IPS-15b (cell line): ENCODE measurements around the gene TAP1.

Experiments used
- H3K27me3 ChIP-seq: one replicate; pipeline ENCODE4 v1.6.1; 2013; ENCODE audit warnings: low read length; ENCODE audit not compliant: control insufficient read depth, insufficient read depth
- H3K36me3 ChIP-seq: one replicate; pipeline ENCODE4 v1.6.1; 2013; ENCODE audit warnings: low read length; ENCODE audit not compliant: control insufficient read depth, insufficient read depth
- H3K4me1 ChIP-seq: one replicate; pipeline ENCODE4 v1.6.1; 2013; ENCODE audit warnings: mild to moderate bottlenecking, low read length; ENCODE audit not compliant: control insufficient read depth, insufficient read depth
- H3K4me3 ChIP-seq: one replicate; pipeline ENCODE4 v1.5.1; 2013; ENCODE audit warnings: low read depth, low read length
- H3K9ac ChIP-seq: one replicate; pipeline ENCODE4 v1.6.1; 2013; ENCODE audit warnings: low read depth, mild to moderate bottlenecking, low read length
- H3K9me3 ChIP-seq: one replicate; pipeline ENCODE4 v1.6.1; 2013; ENCODE audit warnings: mild to moderate bottlenecking, low read length; ENCODE audit not compliant: control insufficient read depth, insufficient read depth

The TAP1 gene

GRCh38 chr6:32844839-32845383, 8.6 kb downstream of the TAP1 start:
- Histone ChIP-seq H3K27me3 (peaks cover 17% of the 10 kb centered on the region), H3K36me3 (peaks cover 2% of the 10 kb centered on the region), H3K4me3 (peak overlapping the region; percentile 98), H3K9me3 (no peaks in the 10 kb centered on the region), H3K9ac (no peak overlapping the region), H3K4me1 (peaks cover 2% of the 10 kb centered on the region)

GRCh38 chr6:32843979-32844838, 9.3 kb downstream of the TAP1 start, which contains the start of gene PSMB8:
PSMB8 (minus strand) TSS chr6:32844047; CDS start chr6:32843996, 51 bp downstream.
- Histone ChIP-seq H3K36me3 (peaks cover 2% of the 10 kb centered on the region), H3K27me3 (peaks cover 17% of the 10 kb centered on the region), H3K4me3 (peak within 1 kb of the TSS; percentile 98), H3K9ac (peak within 1 kb of the TSS; percentile 54), H3K9me3 (no peaks in the 10 kb centered on the region), H3K4me1 (peaks cover 2% of the 10 kb centered on the region)

GRCh38 chr6:32843331-32843978, 10.0 kb downstream of the TAP1 start:
- peaks cover 2% of the 10 kb centered on the region for H3K4me1 ChIP-seq
- H3K27me3 ChIP-seq, result peaks cover 17% of the 10 kb centered on the region
- H3K4me3 ChIP-seq, result peak overlapping the region; percentile 98
- H3K9me3 ChIP-seq, result no peaks in the 10 kb centered on the region
- peak overlapping the region; percentile 54 for H3K9ac ChIP-seq
- peaks cover 2% of the 10 kb centered on the region for H3K36me3 ChIP-seq

GRCh38 chr6:32842690-32843089, 10.8 kb downstream of the TAP1 start:
- no peaks in the 10 kb centered on the region for H3K36me3 ChIP-seq
- no peak overlapping the region for H3K9ac ChIP-seq
- H3K4me3 ChIP-seq, result no peak overlapping the region
- peaks cover 2% of the 10 kb centered on the region for H3K4me1 ChIP-seq
- H3K27me3 ChIP-seq, result peaks cover 17% of the 10 kb centered on the region
- no peaks in the 10 kb centered on the region for H3K9me3 ChIP-seq

DNA sequence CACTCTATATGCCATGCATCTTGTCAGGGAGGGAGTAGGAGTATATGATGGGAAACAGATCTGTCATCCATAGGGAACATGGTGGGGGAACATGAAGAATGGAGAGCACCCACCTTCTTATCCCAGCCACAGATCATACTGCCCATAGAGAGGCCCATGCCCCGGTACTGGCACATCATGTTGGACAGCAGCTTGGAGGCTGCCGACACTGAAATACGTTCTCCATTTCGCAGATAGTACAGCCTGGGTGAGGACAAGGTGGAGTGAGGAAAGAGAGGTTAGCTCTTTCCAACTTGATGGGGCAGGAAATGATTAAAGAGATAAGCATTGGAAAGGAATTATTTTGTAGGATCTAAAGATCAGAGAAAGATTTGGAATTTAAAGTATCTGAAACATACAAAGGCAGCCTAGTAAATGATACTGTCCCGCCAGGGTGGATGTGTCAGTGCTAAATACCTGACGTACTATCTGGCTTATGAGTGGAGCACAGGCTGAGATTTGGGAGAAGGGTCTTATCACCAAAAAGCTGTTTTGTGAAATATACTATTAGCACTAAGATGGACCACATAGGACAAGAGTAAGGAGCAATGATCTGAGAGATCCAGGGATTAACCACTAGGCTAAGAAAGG, 11.4 kb downstream of the TAP1 start:
- peaks cover 2% of the 10 kb centered on the region for H3K4me1 ChIP-seq
- H3K36me3 ChIP-seq, result no peaks in the 10 kb centered on the region
- H3K4me3 ChIP-seq, result no peak overlapping the region
- peaks cover 17% of the 10 kb centered on the region for H3K27me3 ChIP-seq
- no peaks in the 10 kb centered on the region for H3K9me3 ChIP-seq
- no peak overlapping the region for H3K9ac ChIP-seq

DNA sequence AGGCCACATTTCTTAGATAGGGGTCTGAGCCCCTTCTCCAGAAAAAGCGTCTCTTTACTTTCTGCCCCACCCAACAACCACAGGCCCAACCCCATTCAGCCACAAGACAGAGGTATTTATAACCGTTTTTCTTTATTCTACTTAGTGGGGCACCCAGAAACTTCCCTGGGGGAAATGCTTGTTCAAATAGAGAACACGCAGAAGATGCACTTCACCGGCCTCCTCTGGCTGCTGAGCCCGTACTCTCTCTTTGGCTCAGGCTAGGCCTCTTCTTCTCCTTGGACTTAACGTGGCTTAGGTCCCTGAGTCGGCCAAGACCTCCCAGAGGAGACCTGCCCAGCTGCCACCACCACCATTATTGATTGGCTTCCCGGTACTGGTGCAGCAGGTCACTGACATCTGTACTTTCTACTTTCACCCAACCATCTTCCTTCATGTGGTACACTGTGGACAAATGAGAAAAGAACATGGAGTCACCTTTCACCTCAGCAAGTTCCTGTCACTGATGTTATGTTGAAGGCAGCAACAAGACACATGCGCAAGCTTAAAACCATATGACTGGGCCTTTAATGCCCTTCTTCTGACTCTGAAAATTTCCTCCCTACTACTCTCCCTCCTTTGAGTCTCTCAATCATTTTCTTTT, 12.8 kb downstream of the TAP1 start:
- Histone ChIP-seq H3K27me3 (peaks cover 17% of the 10 kb centered on the region), H3K9ac (no peak overlapping the region), H3K4me1 (peaks cover 2% of the 10 kb centered on the region), H3K9me3 (no peaks in the 10 kb centered on the region), H3K36me3 (no peaks in the 10 kb centered on the region), H3K4me3 (no peak overlapping the region)

DNA sequence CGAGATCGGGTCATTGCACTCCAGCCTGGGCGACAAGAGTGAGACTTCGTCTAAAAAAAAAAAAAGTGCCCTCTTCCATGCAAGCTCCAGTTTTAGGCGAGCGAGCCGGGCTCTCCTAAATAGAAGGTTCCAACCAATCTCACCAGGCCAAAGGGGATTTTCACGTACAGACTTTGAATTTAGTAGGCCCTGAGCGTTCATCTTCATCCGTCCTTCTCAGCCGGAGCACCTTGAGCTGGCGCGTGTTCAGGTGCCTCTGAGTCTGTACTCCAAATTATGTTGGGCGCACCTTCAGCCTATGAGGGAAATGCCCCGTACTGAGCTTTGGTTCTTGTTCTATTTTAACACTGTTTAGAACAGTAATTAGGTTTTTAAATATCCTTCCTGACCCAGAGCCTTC, 14.1 kb downstream of the TAP1 start:
- Histone ChIP-seq H3K9ac (no peak overlapping the region), H3K27me3 (peaks cover 15% of the 10 kb centered on the region), H3K36me3 (no peaks in the 10 kb centered on the region), H3K4me3 (no peak overlapping the region), H3K9me3 (no peaks in the 10 kb centered on the region), H3K4me1 (no peaks in the 10 kb centered on the region)

DNA sequence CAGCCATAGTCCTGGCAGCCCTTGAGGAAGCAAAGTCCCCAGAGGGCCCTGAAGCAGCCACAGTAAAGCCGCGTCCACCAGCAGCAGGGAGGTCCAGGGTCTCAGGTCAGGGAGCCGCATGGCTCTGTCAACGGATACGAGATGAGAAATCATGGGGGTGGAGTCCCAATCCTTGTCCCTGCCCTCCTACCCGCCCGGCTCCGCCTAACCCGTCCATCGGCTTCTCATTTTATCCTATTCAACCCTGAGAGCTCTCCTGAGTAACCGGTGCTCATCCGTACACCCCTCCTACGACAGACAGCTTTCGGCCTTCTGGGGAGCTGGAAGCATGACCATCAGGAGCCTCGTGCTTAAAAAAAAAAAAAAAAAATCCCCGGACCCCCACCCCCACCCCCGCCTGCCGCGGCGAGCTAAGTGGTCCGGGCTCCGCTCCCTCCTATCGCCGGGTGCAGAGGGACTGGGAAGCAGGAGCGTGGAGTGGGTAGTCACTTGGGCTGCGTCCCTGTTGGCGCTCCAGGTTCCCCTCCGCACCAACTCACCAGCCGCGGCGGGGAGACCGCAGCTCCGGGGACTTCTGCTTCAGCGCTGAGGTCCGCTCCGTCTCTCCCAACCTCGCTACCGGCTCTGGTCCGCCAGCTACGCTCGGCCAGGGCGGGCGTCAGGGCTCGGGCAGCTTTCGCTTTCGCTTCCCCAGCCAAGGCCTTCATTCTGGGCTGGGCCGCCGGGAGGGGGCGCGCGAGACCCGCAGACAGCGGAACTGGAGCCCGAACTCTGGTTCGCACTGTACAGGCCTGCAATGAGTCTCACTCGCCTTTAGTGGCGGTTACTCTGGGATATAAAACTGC, 15.2 kb downstream of the TAP1 start, which contains the start of gene TAP2:
TAP2 (minus strand) TSS at position 626 of the 845 bp plus-strand sequence; CDS start at position 120, 506 bp downstream.
- H3K27me3 ChIP-seq, result peaks cover 13% of the 10 kb centered on the region
- peak within 1 kb of the TSS; percentile 76 for H3K4me3 ChIP-seq
- H3K4me1 ChIP-seq, result no peaks in the 10 kb centered on the region
- H3K36me3 ChIP-seq, result no peaks in the 10 kb centered on the region
- H3K9ac ChIP-seq, result peak within 1 kb of the TSS; percentile 63
- no peaks in the 10 kb centered on the region for H3K9me3 ChIP-seq

DNA sequence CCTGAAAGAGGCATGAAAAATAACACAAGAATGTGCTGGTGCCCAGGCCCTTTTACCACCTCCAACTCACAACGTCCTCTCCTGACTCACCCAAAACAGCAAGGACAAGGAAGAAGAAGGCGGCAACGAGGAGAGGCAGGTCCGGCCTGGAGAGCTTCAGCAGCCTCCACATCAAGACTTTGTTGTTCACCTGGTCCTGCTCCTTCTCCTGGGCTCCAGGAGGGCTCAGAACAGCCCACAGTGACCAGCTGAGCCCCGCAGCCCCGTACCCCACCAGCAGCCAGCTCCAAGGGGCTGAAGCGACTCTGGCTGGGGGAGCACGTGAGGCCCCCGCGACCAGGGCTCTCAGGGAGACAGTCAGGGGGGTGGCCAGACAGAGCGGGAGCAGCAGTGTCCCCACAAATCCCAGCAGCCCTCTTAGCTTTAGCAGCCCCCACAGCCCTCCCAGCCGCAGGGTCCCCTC, 15.8 kb downstream of the TAP1 start:
- Histone ChIP-seq H3K4me3 (peak overlapping the region; percentile 76), H3K4me1 (no peaks in the 10 kb centered on the region), H3K36me3 (no peaks in the 10 kb centered on the region), H3K27me3 (peaks cover 7% of the 10 kb centered on the region), H3K9me3 (no peaks in the 10 kb centered on the region), H3K9ac (no peak overlapping the region)

DNA sequence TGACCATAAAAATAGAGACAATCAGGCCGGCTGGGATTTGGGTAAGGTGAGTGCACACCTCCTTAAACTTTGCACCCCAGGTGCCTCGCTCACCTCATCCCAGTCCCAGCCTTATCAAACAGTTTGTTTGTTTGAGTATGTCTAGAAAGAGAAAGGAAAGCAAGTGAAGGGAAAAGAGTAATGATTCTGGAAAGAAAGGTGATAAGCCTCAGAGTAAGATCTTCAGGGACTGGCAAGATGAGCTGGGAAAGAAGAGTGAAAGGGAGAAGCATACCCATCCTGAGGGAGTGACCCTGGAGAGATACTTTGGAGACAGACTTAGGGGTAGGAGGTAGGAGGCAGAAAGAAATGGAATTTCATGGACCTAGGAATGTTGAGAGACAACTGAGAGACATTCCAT, 16.6 kb downstream of the TAP1 start:
- H3K9ac ChIP-seq, result no peak overlapping the region
- H3K4me3 ChIP-seq, result no peak overlapping the region
- H3K27me3 ChIP-seq, result peaks cover under 1% of the 10 kb centered on the region
- no peaks in the 10 kb centered on the region for H3K4me1 ChIP-seq
- H3K36me3 ChIP-seq, result peaks cover 2% of the 10 kb centered on the region
- no peaks in the 10 kb centered on the region for H3K9me3 ChIP-seq
